ENCODE measurements around the gene SLF1. TPM values are rescaled to one million over a fixed set of nuclear protein-coding genes. Genes with fewer than 3 reads are reported as not detected.
"Not testable (repeated sequence)": the region's sequence is repeated elsewhere in the genome, so short reads cannot be mapped to it uniquely, and the experiment has no call there.

The SLF1 gene
- total and polyA plus RNA-seq, 2 donors (not counting 1 experiment from before 2014, with no cell fraction given) = 3.5 to 15.2 TPM

DNA sequence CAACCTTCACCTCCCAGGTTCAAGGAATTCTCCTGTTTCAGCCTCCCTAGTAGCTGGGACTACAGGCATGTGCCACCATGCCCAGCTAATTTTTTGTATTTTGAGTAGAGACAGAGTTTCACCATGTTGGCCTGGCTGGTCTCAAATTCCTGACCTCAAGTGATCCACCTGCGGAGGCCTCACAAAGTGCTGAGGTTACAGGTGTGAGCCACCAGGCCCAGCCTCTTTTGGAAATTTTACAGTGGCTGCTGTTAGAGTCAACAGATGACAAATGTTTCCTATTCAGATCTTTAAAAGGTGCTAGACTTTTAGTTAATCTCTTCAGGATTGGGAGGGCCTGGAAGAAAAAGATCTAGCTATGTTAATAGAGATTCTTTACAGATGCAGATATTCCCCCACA is 45.1 kb upstream of the SLF1 start:
- H3K27ac Mint-ChIP-seq; H3K36me3 ChIP-seq (replicated peaks in 1 of 2; ENCODE audit: control extremely low read depth in 1 of 2, control insufficient read depth in 1 of 2, extremely low read depth in 1 of 2, insufficient read depth in 2 of 2, low read length in 1 of 2); H3K27ac ChIP-seq (ENCODE audit: low read length in 2 of 2); intact Hi-C loops (cut with micrococcal nuclease); H3K4me3 Mint-ChIP-seq; H3K27me3 ChIP-seq (replicated peaks in 1 of 4; ENCODE audit: control extremely low read depth in 1 of 4, control insufficient read depth in 3 of 4, insufficient read depth in 4 of 4, low read length in 3 of 4); H3K4me2 ChIP-seq (replicated peaks; ENCODE audit: low read depth, low read length, poor library complexity, severe bottlenecking); H4K20me1 ChIP-seq (ENCODE audit: control insufficient read depth, insufficient read depth, low read length, poor library complexity, severe bottlenecking); POLR2A ChIA-PET; DNase-seq; H2AFZ ChIP-seq (ENCODE audit: insufficient read depth, low read depth, low read length, poor library complexity, severe bottlenecking); H3K9ac ChIP-seq (ENCODE audit: low read length); H3K9me3 Mint-ChIP-seq (ENCODE audit: insufficient read depth); ATAC-seq (ENCODE audit: low read depth); H3K27me3 Mint-ChIP-seq; H3K79me2 ChIP-seq (ENCODE audit: control insufficient read depth, insufficient read depth, low read length); CTCF ChIA-PET; H3K4me3 ChIP-seq (ENCODE audit: control extremely low read depth in 1 of 5, extremely low read depth in 1 of 5, insufficient read depth in 1 of 5, low read depth in 2 of 5, low read length in 4 of 5); H3K9me3 ChIP-seq (ENCODE audit: control extremely low read depth in 1 of 3, control insufficient read depth in 2 of 3, insufficient read depth in 1 of 3, low read length in 2 of 3): not testable (repeated sequence)
- peaks cover 16% of the 10 kb centered on the region for H3K4me1 Mint-ChIP-seq
- peaks cover 9 to 15% of the 10 kb centered on the region in 2 donors for H3K4me1 ChIP-seq (ENCODE audit: control insufficient read depth in 2 of 2, insufficient read depth in 2 of 2, low read length in 2 of 2)
- WGBS (ENCODE audit: insufficient coverage) = no CpG with 5 or more reads among the region's 1 CpG

DNA sequence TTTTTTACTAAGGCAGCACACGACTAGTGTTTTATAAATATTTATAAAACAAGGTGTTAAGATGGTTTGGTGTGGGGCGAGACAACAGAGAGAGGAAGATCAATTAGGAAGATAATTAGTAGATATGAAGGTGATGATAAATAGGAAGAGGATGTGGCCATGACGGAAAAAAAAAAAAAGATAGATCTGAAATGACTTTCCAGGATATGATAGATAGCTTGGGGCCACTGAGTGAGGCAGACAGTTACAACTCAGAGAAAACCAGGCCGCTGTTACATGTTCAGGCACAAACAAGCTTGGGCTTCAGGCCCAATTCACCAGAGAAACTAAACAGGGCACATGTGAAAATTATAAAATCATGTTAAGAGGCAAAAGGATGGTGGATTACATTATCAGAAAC is 43.3 kb upstream of the SLF1 start:
- no peaks in the 10 kb centered on the region for H3K27me3 ChIP-seq (replicated peaks in 1 of 4; ENCODE audit: control extremely low read depth in 1 of 4, control insufficient read depth in 3 of 4, insufficient read depth in 4 of 4, low read length in 3 of 4)
- H4K20me1 ChIP-seq (ENCODE audit: control insufficient read depth, insufficient read depth, low read length, poor library complexity, severe bottlenecking) = no peaks in the 10 kb centered on the region
- no peaks in the 10 kb centered on the region for H3K9me3 Mint-ChIP-seq (ENCODE audit: insufficient read depth)
- no peaks in the 10 kb centered on the region for H3K27me3 Mint-ChIP-seq
- no peaks in the 10 kb centered on the region for H3K79me2 ChIP-seq (ENCODE audit: control insufficient read depth, insufficient read depth, low read length)
- no peak overlapping the region for H3K27ac ChIP-seq (ENCODE audit: low read length in 2 of 2)
- no peak overlapping the region for H3K4me2 ChIP-seq (replicated peaks; ENCODE audit: low read depth, low read length, poor library complexity, severe bottlenecking)
- H3K9ac ChIP-seq (ENCODE audit: low read length) = no peak overlapping the region
- no peak for TF ChIP-seq EZH2 (IDR thresholded peaks at IDR 0.05; ENCODE audit: borderline replicate concordance, insufficient read depth, low read depth, low read length, poor library complexity, severe bottlenecking)
- TF ChIP-seq, protein P1, sequence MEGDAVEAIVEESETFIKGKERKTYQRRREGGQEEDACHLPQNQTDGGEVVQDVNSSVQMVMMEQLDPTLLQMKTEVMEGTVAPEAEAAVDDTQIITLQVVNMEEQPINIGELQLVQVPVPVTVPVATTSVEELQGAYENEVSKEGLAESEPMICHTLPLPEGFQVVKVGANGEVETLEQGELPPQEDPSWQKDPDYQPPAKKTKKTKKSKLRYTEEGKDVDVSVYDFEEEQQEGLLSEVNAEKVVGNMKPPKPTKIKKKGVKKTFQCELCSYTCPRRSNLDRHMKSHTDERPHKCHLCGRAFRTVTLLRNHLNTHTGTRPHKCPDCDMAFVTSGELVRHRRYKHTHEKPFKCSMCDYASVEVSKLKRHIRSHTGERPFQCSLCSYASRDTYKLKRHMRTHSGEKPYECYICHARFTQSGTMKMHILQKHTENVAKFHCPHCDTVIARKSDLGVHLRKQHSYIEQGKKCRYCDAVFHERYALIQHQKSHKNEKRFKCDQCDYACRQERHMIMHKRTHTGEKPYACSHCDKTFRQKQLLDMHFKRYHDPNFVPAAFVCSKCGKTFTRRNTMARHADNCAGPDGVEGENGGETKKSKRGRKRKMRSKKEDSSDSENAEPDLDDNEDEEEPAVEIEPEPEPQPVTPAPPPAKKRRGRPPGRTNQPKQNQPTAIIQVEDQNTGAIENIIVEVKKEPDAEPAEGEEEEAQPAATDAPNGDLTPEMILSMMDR (IDR thresholded peaks at IDR 0.05) = no peak
- POLR2A ChIA-PET = no interaction called here
- no peaks in the 10 kb centered on the region for H3K36me3 ChIP-seq (replicated peaks in 1 of 2; ENCODE audit: control extremely low read depth in 1 of 2, control insufficient read depth in 1 of 2, extremely low read depth in 1 of 2, insufficient read depth in 2 of 2, low read length in 1 of 2)
- DNase-seq (no peak), ATAC-seq (ENCODE audit: low read depth) (no peak)
- H3K4me1 ChIP-seq (ENCODE audit: control insufficient read depth in 2 of 2, insufficient read depth in 2 of 2, low read length in 2 of 2) = peaks cover 12 to 19% of the 10 kb centered on the region in 2 donors
- no peak overlapping the region for H3K4me3 Mint-ChIP-seq
- H3K4me1 Mint-ChIP-seq = peaks cover 25% of the 10 kb centered on the region
- no peaks in the 10 kb centered on the region for H3K9me3 ChIP-seq (ENCODE audit: control extremely low read depth in 1 of 3, control insufficient read depth in 2 of 3, insufficient read depth in 1 of 3, low read length in 2 of 3)
- H3K27ac Mint-ChIP-seq = no peak overlapping the region
- H2AFZ ChIP-seq (ENCODE audit: insufficient read depth, low read depth, low read length, poor library complexity, severe bottlenecking) = no peak overlapping the region
- CTCF ChIA-PET = no interaction called here
- H3K4me3 ChIP-seq (ENCODE audit: control extremely low read depth in 1 of 5, extremely low read depth in 1 of 5, insufficient read depth in 1 of 5, low read depth in 2 of 5, low read length in 4 of 5) = no peak overlapping the region
- intact Hi-C loops (cut with micrococcal nuclease) = no loop called here
- 100% methylated on average over 2 of the region's 4 CpGs for WGBS (ENCODE audit: insufficient coverage)

Data from B cell (primary cell).